GM18867 (cell line): Measurements from ENCODE around the gene NOXA1.
"Not testable (repeated sequence)": the region's sequence is repeated elsewhere in the genome, so short reads cannot be mapped to it uniquely, and the experiment has no call there.

Experiments used
- ATAC-seq: cut with Tn5 transposase; IDR thresholded peaks from one replicate; pipeline ENCODE4 v1.9.1; 2021; ENCODE audit warnings: mild to moderate bottlenecking, moderate library complexity; ENCODE audit not compliant: unreplicated experiment

NOXA1 gene

DNA sequence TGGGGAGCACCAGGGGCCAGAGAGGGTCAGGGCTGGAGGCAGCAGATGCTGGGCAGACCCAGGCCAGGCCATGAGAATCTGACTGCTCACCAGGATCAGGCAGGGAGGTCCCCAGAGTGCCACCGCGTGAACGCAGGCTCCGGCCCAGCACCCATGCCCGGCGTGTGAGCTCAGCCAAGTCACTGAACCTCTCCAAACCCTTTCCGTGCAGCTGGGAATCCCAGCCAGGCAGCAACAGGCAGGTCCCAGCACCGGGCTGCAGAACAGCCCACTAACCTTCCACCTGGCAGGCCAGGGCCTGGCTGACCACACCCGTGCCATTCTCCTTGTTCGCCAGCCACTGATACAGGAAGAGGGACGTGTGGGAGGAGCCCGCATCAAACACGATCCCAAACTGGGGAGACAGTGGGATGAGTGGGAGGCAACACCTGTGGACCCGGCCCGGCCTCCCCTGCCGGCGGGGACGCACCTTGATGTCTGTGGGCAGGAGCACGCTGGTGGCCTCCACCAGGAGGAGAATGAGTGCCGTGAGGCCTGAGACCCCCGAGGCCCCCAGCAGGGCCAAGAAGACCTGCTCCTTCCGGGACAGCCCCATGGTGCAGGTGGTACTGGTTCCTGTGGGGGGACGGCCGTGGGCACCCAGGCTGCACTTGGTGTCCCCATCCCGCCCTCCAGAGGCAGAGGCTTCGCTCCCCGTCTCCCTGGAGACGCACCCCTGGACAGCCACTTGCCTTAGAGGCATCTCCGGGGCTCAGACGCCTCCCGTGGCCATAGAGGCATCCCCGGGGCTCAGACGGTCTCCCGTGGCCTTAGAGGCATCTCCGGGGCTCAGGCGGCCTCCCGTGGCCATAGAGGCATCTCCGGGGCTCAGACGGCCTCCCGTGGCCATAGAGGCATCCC, 14.7 kb downstream of the NOXA1 start:
- ATAC-seq, result no peak

DNA sequence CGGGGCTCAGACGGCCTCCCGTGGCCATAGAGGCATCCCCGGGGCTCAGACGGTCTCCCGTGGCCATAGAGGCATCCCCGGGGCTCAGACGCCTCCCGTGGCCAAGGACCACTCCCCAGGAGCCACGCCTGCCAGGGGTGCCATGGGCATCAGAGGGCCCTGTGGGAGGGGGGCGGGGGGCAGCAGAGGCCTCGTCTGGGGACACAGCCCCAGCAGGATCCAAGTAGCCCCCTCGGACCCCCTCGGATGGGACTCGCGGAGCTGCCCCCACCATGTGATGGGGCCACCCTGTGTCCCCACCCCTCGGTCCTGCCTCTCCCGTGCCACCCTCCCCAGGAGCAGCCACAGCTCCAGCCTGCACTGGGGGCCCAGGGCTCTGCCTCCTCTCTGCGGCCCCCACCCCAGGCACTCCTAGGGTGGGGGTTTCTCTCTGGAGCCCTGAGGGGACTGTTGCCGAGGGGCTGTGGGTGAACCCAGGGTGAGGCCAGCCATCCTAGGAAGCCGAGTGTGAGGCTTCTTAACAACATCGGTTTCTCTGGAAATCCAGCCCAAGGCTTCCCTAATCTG, 15.5 kb downstream of the NOXA1 start:
- ATAC-seq, result no peak

DNA sequence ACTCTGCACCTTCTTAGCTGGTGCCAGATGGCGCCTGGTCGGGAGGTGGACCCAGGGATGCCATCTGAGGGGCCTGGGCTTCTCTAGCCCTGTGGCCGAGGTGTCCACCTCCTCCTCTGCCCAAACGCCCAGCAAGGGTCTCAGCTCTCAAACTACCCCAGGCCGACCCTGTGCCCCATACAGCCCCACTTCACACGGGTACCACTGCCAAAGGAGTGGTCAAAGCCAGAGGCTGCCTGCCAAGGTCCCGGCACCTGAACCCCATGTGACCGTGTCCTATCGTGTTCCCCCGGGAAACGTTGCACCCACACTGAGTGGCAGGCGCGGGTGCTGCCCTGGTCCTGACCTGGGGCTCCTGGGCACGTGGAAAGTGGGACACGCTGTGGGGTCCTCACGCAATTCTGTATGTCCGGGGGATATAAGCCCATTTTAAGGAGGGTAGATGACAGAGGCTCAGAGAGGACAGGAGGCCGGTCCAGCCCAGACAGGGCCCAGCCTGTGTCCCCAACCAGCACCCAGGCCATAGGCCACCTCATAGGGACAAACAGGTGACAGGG, 16.0 kb downstream of the NOXA1 start:
- no peak for ATAC-seq

DNA sequence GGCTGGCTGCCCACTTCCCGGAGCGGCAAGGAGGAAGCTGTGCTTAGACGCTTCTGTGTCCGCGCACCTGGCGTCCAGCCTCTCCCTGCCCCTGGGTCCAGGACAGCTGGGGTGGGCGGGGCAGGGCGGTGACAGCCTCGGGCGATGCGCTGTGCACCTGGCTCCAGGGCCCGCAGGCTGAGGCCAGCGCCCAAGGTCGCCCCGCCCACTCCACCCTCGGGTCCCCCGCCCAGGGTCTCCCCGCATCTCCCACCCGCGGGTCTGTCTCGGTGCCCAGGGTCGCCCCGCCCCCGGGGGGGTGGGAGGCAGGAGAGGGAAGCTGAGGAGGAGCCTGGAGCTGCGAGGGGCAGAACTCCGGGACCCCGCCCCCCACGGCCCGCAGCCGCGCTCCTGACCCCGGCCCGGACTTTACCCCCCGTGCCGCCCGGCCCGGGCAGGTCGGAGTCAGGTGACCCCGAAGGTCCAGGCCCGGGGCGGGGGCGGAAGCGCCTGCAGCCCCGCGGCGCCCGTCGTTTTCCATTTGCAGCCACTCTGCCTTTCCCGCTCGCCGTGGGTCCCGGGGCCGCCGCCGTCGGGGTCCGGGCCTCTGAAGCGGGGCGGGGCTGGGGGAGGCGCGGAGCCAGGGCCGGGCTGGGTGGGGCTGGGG, 18.2 kb downstream of the NOXA1 start, which contains the start of gene ENTPD8:
Gene ENTPD8 (minus strand): TSS at position 69 of the 646 bp plus-strand sequence. CDS start 3,072 bp downstream, outside the sequence.
- no peak for ATAC-seq

DNA sequence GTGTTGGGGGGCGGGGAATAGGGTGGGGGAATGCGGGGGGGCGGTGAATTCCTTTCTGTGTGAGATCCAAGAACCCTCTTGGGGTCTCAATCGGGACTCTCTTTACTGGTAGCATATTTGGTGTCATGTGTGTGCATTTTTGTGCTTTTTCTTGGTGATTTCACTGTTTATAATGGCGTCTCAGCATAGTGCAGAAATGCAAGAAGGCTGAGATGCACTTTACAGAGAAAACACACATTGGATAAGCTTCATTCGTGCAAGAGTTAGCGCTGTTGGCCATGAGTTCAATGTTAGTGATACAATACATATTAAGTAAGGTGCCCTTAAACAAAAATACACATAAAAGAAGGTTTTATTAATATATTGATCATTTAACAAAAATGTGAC, 18.7 kb downstream of the NOXA1 start:
- no peak for ATAC-seq

DNA sequence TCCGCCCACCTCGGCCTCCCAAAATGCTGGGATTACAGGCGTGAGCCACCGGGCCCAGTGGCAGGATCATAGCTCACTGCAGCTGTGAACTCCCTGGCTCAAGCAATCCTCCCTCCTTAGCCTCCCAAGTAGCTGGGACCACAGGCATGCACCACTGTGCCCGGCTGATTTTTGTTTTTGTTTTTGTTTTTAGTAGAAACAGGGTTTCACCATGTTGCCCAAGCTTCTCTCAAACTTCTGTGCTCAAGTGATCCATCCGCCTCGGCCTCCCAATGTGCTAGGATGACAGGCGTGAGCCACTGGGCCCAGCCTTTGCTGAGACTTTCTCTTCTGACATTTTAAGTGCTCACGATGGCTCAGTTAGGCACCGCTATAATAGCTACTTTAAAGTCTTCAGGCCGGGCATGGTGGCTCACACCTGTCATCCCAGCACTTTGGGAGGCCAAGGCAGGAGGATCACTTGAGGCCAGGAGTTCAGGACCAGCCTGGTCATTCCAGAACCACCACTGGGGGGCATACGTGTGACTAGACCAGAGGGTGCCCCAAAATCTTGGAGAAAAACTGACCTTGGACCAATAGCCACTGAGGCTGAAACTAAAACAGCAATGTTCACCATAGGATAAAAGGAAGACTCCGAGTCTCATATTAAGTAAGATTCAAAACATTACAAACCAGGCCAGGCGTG, 21.1 kb downstream of the NOXA1 start:
- ATAC-seq, result no peak

DNA sequence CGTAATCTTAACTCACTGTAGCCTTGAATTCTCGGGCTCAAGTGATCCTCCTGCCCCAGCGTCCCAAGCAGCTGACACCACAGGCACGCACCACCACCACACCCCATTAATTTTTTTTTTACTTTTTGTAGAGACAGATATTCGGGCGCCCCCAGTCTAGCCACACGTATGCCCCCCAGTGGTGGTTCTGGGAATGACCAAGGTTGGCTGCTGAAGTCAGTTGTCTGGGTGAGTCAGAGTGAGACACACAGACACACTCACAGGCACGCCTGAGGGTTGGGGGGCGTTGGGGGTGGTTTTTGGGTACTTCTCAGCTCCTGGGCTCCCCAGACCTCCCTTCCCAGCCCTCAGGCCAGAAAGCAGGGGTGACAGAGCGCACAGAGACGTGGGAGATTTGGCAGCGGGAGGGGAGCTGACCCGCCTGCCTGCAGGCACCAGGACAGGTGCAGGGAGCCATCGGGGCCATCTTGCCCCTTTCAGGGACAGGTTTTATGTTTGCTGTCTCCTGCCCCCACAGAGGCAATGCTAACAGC, 22.1 kb downstream of the NOXA1 start:
- ATAC-seq, result peak; percentile 54

DNA sequence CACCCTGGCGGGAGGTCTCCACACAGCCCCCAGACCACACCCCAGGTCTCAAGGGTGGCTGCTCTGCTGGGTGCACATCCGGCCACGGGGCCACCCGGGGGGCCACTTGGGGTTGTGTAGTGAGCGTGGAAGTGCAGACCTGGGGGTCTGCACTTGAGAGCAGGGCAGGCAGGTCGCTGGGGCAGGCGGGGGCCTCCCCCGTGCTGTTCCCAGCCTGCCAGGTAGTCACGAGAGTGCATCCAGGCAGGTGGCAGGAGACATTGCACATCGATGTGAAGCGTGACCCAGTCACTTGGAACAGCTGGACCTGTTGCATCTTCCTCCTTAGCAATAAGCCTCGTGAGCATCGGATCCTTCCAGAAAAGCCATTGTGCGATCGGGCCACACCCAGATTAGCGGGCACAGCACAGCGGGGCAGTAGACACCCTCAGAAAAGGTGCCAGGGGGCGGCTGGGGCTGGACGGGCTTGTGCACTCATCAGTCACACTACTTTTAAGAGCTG, 22.8 kb downstream of the NOXA1 start:
- no peak for ATAC-seq

DNA sequence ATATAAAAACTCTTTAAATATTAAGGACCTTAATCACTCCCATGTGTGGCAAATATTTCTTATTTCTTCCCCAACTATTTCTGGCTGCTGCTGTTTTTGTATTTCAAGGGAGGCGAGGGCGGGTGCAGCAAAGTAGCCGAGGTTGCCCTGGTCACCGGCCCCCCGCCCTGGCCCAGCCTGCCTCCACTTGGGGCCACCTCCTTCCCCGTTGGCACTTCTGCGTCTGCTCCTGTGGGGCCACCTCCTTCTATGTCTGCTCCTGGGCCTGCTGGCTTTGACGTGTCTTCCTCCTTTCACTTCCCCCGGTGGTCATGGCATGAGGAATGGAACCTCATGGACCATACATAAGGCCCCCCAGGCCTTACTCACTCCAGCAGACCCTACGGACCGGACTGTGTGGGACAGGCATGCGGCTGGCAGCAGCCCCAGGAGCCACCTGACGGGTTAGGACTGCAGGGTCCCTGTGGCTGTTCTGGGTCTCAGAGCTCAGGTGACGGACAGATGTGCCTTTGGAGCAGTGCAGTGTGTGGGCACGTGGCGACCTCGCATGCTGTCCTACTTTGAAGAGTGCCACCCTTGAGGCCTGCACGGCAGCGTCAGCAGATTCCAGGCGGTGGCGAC, 23.8 kb downstream of the NOXA1 start:
- ATAC-seq, result no peak

DNA sequence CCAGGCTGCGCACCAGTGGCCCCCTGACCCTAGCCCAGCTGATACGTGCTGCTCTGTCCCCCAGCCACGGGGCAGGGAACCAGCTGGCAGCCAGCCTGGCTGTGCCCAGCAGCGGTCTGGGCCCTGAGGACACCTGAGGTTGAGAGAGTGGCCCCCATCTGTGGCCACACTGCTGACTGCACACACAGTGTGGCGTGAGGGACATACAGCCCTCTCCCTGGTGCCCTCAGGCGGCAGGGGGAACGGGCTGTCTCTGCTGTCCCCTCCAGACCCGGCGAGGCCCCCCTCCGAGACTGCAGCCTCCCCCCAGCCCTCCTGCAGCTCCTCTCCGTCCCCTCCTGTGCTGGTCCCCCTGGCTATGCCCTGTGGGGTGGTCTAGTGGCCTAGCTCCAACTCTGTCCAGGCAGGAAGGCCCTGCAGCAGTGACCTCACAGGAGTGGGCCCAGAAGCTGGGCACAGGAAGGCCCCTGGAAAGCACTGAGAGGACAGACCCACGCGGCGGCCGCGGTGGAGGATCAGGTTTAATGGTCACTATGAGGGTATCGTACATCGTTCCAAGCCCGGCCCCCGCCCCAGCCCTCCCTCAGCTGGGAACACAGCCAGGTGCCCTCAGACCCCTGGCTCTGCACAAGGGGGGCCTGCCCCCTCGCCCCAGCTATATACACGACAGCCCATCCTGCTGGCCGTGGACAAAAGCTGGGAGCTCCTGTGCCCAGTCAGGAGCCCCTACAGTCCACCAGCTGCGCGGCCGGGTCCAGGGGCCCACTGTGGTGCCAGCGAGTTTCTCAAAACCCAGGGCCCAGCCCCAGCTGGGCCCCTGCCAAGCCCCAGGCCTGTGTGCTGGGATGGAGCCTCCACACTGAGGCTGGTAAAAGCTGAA, 24.8 kb downstream of the NOXA1 start:
- no peak for ATAC-seq

DNA sequence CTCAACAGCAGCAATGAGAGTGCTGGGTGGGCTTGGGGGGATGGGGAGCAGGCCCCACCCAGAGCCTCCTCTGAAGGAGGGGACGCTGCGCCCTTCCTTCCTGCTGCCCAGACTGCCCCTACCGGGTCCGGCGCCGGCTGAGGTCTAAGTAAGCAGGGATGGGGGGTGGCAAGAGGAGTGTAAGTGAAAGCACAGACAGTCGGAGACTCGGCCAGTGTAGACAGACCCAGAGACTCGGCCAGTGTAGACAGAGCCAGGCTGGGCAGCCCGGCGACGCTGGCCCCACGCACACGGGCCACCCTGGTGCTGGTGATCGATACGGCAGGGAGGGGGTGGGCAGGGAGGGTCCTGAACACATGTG, 25.4 kb downstream of the NOXA1 start:
- ATAC-seq, result no peak

DNA sequence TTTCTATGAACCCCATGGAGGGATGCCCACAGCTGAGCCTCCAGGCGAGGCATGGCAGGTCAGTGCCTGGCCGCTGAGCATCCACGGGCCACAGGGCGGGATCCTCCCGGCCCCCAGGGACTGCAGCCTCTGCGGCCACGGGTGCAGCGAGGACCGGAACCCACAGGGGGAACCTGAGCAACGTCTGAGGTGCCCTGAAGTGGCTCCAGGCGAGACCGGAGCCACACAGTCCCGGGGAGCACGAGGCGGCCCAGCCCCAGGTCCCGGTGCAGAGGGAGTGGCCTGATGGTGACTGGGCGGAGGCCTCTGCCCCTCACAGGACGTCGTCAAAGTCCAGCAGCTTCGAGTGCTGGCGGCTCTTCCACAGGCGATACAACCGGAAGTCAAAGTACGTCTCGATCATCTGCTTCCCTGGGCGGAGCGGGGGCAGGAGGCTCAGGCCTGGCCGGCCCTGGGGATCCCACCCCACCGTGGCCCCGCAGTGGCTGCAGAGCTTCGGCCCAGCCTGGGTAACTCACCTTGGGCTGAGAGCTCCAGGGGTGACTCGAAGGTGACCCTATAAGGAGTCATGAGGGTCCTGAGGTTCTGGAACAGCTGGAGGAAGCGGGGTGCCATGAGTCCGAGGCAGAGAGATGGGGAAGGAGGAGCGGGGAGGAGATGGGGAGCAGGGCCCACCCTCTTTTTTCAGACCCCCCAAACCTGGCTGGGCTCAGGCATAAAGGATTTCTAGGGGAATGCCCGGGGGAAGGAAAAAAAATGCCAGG, 26.1 kb downstream of the NOXA1 start:
- ATAC-seq, result no peak

DNA sequence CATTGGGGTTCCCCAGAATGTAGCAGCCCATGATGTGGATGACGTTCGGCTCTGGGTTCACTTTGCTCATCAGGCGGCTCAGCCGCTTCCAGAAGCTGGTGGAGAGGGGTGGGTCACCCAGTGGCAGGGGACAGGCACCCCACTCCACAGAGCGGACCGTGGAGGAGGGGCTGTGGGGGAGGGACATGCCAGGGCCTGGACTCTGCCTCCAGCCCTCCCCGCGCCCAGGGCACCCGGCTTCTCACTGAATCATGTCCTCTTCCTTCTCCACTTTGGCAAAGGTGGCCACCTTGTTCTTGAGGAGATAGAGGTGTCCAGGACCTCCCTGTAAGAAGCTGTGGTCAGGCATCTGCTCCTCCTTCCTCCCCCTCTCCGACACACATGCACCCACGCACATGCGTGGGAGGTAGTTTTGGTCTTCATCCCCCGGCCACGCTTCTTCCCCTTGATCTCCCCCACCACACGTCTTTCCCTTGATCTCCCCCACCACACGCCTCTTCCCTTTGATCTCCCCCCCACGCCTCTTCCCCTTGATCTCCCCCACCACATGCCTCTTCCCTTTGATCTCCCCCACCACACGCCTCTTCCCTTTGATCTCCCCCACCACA, 26.8 kb downstream of the NOXA1 start:
- no peak for ATAC-seq

DNA sequence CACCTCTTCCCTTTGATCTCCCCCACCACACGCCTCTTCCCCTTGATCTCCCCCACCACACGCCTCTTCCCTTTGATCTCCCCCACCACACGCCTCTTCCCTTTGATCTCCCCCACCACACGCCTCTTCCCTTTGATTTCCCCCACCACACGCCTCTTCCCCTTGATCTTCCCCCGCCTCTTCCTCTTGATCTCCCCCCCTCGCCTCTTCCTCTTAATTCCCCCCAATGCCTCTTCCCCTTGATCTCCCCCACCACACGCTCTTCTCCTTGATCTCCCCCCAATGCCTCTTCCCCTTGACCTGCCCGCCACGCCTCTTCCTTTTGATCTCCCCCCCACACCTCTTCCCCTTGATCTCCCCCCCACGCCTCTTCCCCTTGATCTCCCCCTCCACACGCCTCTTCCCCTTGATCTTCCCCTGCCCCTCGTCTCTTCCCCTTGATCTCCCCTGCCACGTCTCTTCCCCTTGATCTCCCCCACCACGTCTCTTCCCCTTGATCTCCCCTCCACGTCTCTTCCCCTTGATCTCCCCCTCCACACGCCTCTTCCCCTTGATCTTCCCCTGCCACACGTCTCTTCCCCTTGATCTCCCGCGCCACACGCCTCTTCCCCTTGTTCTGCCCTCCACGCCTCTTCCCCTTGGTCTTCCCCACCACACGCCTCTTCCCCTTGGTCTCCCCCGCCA, 27.5 kb downstream of the NOXA1 start:
- ATAC-seq, result not testable (repeated sequence)

DNA sequence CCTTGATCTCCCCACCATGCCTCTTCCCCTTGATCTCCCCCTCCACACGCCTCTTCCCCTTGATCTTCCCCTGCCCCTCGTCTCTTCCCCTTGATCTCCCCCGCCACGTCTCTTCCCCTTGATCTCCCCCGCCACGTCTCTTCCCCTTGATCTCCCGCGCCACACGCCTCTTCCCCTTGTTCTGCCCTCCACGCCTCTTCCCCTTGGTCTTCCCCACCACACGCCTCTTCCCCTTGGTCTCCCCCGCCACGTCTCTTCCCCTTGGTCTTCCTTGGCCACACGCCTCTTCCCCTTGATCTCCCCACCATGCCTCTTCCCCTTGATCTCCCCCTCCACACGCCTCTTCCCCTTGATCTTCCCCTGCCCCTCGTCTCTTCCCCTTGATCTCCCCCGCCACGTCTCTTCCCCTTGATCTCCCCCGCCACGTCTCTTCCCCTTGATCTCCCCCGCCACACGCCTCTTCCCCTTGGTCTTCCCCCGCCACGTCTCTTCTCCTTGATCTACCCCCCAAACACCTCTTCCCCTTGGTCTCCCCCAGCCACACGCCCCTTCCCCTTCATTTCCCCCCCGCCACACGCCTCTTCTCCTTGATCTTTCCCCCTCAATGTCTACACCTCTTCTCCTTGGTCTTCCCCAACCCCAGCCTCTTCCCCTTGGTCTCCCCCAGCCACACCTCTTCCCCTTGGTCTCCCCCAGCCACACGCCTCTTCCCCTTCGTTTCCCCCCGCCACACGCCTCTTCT, 28.2 kb downstream of the NOXA1 start:
- not testable (repeated sequence) for ATAC-seq

DNA sequence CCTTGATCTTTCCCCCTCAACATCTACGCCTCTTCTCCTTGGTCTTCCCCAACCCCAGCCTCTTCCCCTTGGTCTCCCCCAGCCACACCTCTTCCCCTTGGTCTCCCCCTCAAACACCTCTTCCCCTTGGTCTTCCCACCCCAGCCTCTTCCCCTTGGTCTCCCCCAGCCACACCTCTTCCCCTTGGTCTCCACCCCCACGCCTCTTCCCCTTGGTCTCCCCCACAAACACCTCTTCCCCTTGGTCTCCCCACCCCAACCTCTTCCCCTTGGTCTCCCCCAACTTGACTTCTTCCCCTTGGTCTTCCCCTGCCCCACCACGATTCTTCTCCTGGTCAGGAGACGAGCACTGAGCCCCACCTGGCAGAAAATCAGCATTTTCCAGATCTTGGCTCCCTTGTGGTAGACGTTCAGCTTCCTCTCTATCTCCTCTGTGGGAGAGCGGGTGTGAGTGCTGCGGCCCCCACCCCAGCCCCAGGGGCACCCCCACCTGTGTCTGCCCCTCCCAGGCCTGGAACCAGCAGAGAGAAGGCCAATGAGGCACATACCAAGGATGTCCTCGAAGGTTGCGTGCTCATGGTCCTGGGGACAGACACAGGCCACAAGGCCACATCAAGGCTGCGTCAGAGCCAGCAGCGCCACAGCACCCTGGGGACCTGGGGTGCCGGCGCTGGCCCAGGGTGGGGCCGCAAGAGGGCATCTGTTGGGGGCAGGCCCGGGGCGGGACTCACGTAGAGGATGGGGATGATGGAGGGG, 29.0 kb downstream of the NOXA1 start:
- ATAC-seq, result no peak
